NOMO-1 (cell line): ENCODE measurements around the gene LDLRAD3.

Experiments
- DNase-seq, 2 experiments: peaks; one replicate each; lab custom pipeline; 2025; ENCODE audit not compliant: unreplicated experiment in 2 of 2; lab: John Stamatoyannopoulos, UW

LDLRAD3 gene

DNA sequence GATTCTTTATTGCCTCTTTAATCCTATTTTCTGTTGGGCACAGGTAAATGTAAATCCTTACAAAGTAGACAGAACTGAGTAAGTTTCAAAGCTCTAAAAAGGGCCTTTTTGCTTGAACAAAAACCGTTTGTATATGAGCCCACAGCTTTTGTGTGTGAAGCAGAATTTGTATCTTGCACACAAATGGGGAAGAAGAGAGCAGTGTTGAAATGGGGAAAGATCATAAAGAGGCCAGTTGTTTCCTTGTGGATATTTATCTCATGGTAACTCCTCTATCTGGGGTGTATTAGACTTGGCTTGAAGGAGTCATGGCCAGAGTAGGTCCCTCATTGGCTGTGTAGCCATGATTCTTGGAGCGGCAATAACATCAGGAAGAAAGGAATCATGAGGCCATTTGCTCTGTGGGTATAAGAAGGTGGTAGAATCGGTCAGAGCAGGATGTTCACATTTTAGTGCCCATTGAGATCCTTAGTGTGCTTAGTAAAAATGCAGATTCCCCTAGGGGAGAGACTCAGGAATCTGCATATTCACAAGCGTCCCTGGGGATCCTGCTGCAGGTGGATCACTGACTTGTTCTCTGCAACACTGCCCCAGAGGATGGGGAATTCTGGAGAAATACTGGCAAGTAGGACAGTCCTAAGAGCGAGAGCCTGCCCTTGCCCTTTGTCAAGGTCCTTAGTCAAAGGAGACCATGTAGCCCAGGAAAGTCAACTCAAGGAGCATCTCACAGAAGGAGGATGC is 126.5 kb downstream of the LDLRAD3 start:
- DNase-seq = peak in 1 of 2 experiments; percentile 16

DNA sequence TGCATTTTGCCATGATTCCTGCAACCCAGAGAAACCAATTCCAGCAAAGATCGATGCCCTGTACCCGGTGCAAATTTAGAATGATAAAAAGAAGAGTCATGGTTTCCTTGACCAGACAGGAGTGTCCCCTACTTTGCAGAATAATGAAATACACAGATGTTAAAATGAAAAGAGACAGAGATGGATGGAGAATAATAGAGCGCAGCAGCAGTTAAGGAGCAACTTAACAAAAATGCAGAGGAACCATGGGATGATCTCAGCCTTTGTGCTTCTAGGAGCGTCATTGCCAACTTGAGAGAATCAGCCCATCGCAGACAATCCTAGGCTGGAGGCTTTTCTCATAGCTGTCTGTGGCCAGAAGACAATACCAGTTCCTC is 127.1 kb downstream of the LDLRAD3 start:
- no peak for DNase-seq

DNA sequence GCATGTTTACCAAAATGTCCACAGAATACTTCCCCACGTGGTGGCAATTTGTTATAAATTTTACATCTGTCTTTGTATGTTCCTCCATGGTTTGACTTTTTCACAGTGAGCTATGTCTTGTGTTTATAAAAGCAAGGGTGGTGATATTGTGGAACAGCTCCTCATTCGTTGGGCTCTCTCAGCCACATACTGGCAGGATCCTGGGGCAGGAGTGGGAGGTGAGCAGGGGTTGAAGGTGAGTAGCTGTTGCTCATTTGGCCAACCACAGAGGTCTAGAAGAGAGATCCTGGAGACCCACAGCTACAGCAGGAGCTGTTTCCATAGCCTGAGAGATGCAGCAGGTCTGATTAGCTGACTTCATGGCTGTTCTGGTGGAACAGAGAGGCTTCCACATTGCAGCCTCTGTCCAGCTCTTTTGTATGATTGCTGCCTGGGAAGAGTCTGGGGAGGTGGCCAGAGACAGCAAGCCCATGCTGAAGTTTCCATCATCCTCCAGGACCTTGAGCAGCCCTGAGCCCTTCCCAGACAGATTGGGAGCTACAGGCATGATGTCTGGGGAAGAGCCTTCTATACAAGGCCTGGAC is 128.1 kb downstream of the LDLRAD3 start:
- DNase-seq = no peak

DNA sequence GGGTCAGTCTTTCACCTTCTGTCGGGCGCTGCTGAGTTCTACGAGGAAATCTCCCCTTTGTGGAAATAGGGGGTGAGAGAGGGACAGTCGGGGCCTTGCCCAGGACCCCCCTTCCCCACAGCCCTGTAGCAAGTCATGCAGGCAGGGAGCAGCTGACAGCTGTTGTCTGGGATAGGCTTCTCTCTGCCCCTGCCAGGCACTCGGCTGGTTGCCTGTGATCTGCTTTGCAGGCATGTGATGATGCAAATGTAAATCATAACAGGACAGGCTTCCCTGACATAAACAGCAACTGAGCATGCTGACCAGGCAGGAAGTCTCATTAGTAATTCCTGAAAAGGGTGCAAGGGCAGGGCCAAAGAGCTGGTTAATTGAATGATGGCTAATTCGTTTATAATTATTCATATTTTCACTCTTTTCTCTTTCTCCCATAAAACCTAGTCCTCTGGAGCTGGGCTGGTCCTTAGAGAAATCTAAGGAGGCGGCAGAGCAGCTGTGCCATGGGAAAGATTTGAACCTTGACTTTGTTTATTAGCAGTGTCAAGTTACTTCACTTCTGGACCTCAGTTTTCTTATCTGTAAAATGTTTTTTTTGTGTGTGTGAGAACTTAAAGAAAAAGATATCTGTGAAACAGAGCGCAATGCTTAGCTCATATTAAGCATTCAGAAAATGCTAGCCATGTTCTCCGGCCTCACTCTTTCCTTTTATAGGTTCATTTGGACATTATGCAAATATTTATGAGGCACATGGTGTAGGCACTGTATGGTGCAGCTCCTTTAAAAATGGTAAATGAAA is 129.7 kb downstream of the LDLRAD3 start:
- DNase-seq = no peak

DNA sequence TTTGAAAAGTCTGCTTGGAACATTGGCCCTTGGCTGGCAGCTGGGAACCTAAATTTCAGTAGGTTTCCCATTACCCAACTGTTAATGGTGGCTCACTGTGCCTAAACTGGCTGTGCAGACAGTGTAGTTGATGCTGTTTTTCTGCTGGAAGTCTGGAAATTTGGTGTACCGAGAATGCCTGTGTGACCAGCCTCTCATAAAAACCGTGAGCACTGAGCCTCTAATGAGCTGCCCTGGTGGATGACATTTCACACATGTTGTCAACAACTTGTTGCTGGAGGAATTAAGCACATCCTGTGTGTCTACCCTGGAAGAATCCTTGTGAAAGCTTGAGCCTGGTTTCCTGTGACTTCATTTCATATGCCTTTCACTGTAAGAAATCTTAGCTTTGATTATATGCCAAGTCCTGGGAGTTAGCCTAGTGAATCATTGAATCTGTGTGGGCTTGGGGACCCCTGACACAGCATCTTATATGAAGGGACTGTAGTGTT is 131.1 kb downstream of the LDLRAD3 start:
- no peak for DNase-seq

DNA sequence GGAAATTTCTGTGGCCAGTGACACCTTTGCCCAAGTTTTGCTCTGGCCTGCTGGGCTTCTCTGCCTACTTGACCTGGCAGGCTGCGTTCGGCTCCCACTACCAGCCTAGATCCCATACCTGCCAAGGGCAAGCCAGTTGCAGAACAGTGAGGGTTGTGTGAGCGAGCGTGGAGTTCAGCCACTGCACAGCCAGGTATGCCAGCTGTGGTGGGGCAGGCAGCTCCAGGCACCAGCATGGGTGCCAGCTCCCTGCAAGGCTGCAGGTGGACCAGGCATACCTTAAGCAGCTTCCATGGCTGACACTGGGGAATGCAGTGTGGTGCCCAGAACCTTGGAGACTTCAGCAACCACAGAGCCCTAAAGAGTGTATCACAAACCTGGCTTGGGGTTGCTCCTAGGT is 133.5 kb downstream of the LDLRAD3 start:
- no peak for DNase-seq

DNA sequence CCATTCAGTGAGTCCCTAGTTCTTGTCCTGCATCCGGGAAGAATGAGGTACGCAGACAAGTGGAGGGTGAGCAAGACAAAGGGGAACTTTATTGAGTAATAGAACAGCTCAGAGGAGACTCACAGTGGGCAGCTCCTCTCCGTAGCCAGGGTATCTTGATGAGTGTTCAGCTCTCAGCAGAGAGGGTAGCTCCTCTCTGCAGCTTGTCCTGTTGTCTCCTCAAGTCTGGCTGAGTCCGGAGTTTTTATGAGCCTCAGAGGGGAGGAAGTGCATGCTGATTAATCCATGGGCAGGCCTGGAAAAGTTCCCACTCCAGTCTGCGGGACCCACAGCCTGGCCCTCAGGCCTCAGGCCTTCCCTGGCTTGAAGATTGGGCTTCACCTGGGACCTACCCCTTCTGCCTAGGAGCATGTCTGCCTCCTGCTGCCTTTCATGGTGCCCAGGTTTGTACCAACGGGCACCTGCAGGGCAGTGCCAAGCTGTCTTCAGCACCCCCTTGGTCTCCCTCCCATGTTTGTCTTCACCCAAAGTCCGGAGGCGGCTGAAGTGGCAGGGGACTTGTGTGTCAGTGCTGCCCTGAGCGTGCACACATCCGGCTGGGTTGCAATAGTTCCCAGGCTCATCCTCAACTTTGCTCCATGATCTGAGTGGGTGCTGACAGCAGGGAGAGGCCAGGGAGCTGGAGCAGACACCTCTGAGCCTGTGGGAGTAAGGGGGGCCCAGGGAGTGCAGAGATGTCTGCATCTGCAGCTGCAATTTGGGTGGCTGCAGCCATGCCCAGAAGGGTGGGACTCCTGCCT is 134.2 kb downstream of the LDLRAD3 start:
- no peak for DNase-seq

DNA sequence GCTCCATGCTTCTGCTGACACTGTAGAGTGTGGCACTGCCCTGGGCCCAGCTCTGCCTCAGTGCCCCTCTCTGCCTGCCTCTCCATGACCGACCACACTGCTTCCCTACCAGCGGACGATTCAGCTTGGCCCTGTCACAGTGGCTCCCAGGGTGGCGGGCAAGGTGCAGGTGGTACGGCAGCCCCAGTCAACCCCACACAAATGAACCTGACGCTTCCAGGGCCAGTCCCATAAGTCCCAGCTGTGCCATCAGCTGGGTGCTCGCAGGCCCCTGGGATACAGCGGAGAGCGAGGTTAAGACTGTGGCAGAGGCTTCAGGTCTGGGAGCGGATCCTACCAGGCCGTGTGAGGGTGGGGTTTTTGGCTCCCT is 134.8 kb downstream of the LDLRAD3 start:
- no peak for DNase-seq

DNA sequence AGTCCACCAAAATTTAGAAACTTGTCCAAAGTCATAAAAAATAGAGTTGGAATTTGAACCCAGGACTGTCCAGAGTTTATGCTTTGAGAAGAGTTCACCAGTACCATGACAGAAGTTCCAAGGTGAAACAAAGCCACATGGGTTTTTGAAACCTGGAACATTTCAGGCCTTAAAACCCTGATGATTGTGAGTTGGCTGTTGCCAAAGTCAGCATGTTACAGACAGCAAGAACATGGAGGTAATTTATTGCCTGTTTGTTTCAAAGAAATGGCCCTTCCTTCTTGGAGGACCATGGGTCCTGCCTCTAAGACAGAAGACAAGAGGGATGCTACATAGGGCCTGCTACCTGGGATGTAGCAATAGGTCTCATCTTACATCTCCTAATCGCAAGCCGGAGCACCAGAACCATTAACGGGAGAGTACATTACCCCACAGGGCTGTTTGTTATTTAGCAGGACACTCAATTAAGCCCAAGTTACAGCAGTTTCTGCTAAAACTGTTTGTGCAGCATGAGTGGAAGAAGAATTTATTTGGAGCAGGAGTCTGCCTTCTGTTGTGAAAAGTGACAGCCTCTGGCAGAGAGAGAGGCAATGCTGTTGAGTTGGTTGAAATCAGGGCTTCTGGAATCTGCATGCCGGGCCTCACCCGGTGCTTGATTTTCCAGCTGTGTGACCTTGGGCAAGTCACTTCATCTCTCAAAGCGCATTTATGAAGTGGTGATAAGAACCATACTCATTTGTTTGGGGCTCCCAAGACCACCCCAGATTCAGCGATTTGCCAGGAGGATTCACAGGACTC is 136.2 kb downstream of the LDLRAD3 start:
- no peak for DNase-seq

DNA sequence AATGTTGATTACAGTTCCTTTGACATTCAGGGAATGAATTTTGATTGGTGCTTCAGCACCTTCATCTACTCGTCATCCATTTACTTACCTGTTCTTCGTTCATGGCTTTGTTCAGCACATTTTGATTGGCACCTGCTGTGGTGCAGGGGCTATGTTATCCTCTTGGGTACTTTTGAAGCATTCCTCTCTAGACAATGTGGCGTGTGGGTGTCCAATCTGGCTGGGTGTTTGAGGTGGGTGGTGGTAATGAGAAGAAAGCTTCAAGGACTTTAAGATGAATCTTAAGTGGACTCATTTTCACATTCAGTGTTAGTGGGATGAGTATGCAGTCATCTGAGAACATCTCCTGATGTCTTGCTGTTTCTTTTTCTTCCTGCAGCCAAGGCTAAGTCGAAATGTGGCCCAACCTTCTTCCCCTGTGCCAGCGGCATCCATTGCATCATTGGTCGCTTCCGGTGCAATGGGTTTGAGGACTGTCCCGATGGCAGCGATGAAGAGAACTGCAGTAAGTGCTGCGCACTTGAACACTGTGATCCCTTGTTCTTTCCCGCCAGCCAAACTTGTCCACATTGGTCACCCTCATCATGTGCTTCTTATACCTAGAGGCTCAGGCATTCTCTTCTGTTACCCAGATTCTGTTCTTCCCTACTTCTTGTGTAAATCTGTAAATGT is 137.5 kb downstream of the LDLRAD3 start:
- no peak for DNase-seq

DNA sequence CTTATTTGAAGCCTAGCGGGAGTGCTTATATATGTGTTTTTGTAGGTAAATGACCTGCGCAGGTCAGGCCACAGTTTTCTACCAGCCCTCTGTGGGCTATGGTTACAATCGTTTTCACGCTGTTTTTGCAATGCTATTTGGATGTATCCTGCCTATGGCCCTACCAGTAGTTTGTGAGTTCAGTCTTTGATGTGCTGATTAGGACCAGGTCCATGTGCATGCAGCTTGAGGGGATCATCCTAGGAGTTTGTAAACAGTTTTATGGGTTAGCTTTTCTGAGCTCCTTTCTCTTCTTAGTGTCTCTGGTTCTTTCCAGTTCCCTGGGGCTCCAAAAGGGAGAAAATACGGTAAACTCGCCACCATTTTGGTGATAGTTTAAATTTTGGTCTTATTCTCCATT is 142.5 kb downstream of the LDLRAD3 start:
- no peak for DNase-seq

DNA sequence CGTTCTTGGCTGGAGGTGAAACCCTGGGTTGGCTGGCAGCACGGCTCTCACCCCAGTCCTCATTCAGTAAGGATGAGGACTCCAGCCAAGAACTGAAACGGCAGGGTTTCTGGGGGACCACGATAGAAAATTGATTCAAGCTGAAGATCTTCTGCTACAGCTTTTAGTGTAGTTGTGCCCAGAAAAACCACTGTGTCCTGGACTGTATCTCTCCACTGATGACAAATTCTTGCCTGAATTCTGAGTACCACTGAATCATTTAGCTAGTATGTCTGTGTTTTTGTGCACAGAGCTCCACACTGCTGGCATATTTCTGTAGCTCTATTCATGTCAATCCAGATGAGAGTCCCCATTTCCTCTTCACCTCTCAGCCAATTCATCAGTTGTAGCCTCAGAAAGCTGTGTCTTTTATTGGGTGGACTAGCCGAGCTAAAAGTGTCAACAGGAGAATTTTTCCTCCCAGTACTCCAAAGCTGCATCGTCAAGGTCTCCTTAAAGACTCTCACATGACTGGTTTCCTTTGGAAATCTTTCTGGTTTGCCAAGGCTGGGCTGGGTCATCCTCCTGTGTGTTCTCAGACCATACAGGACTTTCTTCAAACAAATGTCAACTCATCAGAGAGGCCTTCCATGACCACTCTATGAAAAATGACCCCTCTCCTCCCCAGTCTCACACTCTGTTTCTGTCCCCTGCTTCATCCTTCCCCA is 144.6 kb downstream of the LDLRAD3 start:
- no peak for DNase-seq

DNA sequence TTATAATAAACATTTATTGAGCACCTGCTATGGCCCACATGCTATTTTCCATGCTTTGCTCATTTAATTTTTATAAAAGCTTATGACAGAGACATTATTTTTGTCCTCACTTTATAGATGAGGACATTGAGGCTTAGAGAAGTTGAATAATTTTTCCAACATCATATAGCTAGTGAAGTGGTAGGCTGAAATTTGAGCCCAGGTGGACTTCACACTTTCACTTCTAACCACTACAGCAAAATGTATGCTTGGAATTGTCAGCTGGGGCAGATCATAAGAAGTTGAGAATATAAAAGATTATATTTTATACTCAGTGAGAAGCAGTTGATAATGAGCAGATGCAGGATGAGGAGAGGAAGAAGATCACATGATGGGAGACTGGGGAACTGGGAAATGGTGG is 146.1 kb downstream of the LDLRAD3 start:
- DNase-seq = no peak

DNA sequence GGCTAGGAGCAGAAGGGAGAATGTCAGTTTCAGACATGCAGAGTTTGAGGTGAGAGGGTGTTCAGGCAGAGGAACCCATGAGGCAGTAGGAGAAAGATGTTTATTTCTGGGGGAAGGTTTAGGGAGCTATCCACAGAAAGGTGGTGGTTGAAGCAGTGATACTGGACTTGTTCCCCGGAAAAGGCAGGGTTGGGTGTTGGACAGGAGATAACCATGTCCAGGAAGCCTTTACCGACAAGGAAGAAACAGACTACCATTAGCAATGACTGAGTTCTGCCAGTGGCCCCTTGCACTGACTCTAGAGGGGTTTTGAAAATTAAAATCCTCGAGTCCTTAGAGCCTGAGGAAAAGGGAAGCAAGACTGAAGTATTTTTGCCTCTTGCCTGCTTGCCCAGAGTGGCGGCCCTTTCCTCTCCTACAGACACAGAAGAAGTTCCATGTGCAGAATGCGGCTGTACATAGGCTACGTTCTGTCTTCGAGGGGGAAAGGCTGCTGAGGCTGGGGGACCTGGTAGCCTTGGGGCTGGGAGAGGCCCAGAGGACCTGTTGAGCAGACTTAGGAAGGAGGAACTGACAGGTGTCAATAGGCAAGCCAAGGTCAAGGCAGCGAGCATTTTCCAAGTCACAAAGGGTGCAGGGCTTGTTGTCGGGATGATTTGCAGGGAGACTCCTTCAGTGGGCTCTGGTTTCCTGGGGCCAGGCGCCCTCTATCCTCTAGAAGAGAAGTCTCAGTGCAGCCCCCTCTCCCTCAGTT is 146.7 kb downstream of the LDLRAD3 start:
- DNase-seq = peak in 1 of 2 experiments; percentile 35

DNA sequence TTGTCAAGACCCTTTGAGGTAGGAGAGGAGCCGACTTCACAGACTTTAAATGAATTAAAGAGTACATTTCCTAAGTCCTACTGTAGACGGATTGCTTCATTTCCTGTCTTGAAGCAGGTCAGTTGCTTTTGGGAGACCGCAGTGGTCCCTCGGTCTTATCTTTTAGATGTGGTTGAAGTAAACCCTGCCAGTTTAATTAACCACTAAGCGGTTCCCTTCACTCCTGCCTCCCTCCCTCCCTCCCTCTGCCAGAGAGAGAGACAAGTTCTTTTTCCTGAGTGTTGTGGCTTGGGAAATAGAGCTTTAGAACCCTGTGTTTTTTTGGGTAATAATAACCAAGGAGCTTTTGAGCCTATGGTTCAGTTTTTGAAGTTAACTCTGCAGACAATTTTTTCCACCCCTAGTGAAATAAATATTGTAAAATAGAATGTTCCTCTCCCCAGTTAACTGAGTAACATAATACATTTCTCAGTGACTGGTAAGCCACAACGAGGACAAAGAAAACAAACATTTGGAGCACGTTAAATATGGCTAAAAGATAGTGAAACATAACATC is 147.5 kb downstream of the LDLRAD3 start:
- peak; percentile 34 to 86 for DNase-seq

DNA sequence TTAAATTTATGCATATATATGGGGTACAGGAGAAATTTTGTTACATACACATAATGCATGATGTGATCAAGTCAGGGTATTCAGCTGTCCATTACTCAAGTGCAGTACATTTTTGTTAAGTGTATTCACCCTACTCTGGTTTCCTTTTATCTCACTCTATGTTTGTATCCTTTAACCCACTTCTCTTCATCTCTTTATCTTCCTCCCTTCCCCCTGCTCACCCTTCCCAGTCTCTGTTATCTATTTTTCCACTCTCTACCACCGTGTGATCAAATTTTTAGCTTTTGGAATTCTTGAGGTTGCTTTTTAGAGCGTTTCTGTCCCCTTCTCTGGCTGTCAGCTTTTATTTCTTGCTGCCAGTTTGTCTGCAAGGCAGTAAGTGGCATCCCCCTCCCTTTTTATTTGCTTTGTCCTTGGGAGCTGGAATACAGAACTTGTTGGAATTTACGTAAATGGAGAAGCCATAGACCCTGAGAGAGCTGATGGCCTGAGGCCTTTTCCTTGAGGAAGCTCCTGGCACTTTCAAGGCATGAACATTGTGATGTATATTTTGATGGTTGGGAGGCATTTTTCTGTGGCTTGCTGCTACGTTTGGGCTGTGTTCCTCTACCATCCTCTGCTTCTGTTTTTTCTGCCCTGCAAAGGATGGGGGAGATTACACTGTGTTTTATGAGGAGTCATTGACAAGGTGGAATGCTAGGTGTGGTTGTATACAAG is 148.6 kb downstream of the LDLRAD3 start:
- DNase-seq = no peak

DNA sequence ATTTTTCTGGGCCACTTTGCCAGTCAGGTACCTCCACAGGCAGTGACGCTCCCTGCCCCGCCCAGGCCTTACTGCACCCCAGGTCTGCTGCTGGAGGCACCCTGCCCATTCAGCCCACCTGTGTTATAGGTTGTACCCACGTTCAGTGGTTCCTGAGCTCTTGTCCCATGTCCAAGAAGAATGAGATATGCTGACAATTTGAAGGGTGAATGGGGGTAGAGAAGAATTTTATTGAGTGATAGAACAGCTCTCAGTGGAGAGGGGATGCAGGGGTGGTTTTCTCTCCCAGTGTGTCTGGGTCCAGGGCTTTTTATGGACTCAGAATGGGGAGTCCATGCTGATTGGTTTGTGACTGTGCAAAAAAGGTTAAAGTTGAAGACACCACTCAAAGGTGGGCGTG is 149.7 kb downstream of the LDLRAD3 start:
- no peak for DNase-seq
